ENCODE results near the gene SSBP4.

DNA sequence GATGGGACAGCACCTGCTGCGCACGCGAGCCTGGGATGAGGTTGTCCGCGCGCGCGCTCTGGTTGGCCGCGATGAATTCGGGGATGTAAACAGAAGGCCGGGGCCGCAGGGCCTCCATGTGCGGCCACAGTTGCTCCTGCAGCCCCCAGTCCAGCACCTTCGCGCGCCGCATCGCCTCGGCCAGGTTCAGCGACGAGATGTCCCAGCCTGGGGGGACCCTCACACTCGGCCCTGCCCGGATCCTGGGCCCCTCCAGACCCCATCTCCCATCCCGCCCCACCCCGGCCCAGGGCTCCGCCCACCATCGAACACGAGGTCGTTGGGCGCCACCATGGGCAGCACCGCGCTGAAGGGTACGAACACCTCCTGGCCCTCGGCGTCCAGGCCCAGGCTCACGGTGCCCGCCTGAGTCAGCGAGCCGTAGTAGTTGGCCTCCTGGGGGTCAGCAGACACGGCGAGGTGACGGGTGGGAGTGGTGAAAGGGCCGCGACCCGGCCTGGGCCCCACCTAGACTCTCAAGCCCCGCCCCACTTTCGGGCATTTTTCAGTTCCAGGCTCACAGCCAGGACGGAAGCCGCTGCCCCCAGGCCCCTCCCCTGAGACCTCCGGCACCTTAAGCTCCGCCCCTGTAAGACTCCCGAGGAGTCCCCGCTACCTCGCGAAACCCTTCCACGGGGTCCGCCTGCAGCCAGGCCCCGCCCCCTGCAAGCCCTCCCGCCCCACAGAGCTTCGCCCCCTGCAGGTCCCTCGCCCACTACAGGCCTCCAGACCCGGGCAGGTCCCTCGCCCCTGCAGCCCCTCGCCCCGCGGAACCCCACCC lies 17.7 kb downstream of the SSBP4 start:
- TF ChIP-seq, protein P1, sequence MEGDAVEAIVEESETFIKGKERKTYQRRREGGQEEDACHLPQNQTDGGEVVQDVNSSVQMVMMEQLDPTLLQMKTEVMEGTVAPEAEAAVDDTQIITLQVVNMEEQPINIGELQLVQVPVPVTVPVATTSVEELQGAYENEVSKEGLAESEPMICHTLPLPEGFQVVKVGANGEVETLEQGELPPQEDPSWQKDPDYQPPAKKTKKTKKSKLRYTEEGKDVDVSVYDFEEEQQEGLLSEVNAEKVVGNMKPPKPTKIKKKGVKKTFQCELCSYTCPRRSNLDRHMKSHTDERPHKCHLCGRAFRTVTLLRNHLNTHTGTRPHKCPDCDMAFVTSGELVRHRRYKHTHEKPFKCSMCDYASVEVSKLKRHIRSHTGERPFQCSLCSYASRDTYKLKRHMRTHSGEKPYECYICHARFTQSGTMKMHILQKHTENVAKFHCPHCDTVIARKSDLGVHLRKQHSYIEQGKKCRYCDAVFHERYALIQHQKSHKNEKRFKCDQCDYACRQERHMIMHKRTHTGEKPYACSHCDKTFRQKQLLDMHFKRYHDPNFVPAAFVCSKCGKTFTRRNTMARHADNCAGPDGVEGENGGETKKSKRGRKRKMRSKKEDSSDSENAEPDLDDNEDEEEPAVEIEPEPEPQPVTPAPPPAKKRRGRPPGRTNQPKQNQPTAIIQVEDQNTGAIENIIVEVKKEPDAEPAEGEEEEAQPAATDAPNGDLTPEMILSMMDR (IDR thresholded peaks at IDR 0.05) = no peak
- no peak for TF ChIP-seq ZFX (IDR thresholded peaks at IDR 0.05; ENCODE audit: borderline replicate concordance)
